ENCODE data around the gene CAMK2N2.

DNA sequence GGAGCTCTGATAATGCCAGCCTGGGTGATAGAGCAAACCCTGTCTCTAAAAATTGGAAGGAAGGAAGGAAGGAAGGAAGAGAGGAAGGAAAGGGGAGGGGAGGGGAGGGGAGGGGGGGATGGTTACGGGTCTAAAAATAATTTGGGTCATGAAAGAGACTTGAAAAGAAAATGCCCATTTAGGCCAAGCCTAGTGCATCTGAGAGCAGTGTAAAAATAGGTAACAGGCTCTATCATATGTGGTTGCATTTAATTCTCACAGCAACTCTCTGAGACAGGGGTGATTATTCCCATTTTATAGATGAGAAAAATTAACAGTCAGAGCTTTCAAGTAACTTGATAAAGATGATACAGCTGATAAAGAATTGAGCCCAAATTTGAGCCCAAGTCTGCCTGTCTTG, 10.9 kb upstream of the CAMK2N2 start:
- no peak for TF ChIP-seq POLR2A (IDR thresholded peaks at IDR 0.05)
- TF ChIP-seq, protein P1, sequence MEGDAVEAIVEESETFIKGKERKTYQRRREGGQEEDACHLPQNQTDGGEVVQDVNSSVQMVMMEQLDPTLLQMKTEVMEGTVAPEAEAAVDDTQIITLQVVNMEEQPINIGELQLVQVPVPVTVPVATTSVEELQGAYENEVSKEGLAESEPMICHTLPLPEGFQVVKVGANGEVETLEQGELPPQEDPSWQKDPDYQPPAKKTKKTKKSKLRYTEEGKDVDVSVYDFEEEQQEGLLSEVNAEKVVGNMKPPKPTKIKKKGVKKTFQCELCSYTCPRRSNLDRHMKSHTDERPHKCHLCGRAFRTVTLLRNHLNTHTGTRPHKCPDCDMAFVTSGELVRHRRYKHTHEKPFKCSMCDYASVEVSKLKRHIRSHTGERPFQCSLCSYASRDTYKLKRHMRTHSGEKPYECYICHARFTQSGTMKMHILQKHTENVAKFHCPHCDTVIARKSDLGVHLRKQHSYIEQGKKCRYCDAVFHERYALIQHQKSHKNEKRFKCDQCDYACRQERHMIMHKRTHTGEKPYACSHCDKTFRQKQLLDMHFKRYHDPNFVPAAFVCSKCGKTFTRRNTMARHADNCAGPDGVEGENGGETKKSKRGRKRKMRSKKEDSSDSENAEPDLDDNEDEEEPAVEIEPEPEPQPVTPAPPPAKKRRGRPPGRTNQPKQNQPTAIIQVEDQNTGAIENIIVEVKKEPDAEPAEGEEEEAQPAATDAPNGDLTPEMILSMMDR (IDR thresholded peaks at IDR 0.05), result no peak
